Peyer's patch (tissue), 4 donors: ENCODE results near the gene SLC25A22. TPM values are rescaled to one million over a fixed set of nuclear protein-coding genes. Genes with fewer than 3 reads are reported as not detected.

Experiments used
- DNase-seq, 3 donors: peaks; one replicate each; pipeline ENCODE4 v3.0.0-alpha.2; 2017 to 2019
- H3K27ac ChIP-seq, 4 donors: fragments of 200-600 bp; sonication (generic); one replicate each; pipeline ENCODE4 v1.5.1; 2016 to 2019
- H3K27me3 ChIP-seq, 2 donors: fragments of 200-600 bp; sonication (generic); one replicate each; pipeline ENCODE4 v1.5.1; 2019
- H3K36me3 ChIP-seq, 3 donors: fragments of 200-600 bp; sonication (generic); one replicate each; pipeline ENCODE4 v1.5.1; 2016 to 2019
- H3K4me1 ChIP-seq, 4 donors: fragments of 200-600 bp; sonication (generic); one replicate each; pipeline ENCODE4 v1.5.1; 2016 to 2019
- H3K4me3 ChIP-seq, 4 donors: fragments of 200-600 bp; sonication (generic); 1 replicate in 3 of 4; 2 replicates in 1 of 4; pipeline ENCODE4 v1.5.1; 2016 to 2019; ENCODE audit warnings: mild to moderate bottlenecking in 1 of 4
- H3K9me3 ChIP-seq, 4 donors: fragments of 200-600 bp; sonication (generic); one replicate each; pipeline ENCODE4 v1.5.1; 2016 to 2019; ENCODE audit warnings: mild to moderate bottlenecking in 1 of 4
- CTCF ChIP-seq, 6 experiments: fragments of 450-650 bp in 4 of 6; fragments of 200-600 bp in 2 of 6; sonication (generic) in 1 of 6; IDR thresholded peaks; one replicate each; pipeline ENCODE4 v1.5.1; 2017 to 2019; ENCODE audit warnings: antibody characterized with exemption in 6 of 6, mild to moderate bottlenecking in 3 of 6, moderate library complexity in 1 of 6
- POLR2A ChIP-seq, 2 donors: fragments of 450-650 bp; IDR thresholded peaks; one replicate each; pipeline ENCODE4 v1.5.1; 2017; ENCODE audit warnings: antibody characterized with exemption in 2 of 2, mild to moderate bottlenecking in 2 of 2, moderate library complexity in 2 of 2
- total RNA-seq, 4 donors: library from RNA; depleted of rRNA; stranded (reverse); fragments of >200 nt; gene quantifications; one replicate each; pipeline ENCODE4 v1.1.0, GENCODE V29; 2016

The SLC25A22 gene
- total RNA-seq, 4 donors from 2014 or later: 14.2 to 22.0 (median 16.6) TPM

DNA sequence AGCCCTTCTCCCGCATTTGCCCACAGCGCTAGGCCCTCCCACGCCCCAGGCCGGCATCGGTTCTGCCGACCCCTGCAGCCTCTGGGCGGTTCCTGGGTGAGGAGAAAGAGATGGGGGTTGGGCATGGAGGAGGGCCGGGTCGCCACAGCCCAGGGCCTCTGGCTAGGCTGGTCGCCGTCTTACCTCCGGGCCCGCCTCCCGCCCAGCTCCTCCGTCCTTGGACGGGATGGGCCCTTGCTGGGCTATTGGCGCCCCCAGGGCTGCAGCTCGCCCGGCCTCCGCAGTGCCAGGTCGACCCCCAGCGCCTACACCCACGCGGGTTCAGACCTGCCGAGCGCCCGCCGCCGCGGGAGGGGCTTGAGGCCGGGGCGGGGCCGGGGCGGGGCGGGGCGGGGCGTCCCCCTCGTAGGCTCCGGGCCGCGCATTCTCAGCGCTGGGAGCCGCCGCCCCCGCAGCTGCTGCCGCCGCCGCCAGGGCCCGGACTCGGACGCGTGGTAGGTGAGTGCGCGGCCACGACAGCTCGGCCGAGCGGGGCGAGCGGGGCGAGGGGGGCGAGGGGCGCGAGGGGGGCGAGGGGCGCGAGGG lies 34.5 kb upstream of the SLC25A22 start, which contains the start of gene CD151:
Gene CD151, plus strand, starts transcription at position 424 of the 585 bp plus-strand sequence. CDS start 3,118 bp downstream, outside the sequence.
- peak in 2 of 3 donors; percentile 49 to 82 for DNase-seq
- Histone ChIP-seq H3K27ac (peak within 1 kb of the TSS; percentile 74 to 99 (median 93)), H3K27me3 (peaks cover 0 to 16% of the 10 kb centered on the region in 2 donors), H3K36me3 (peaks cover 0 to 14% (median 0%) of the 10 kb centered on the region in 3 donors), H3K9me3 (no peaks in the 10 kb centered on the region), H3K4me3 (peak within 1 kb of the TSS; percentile 54 to 90 (median 64)), H3K4me1 (peaks cover 16 to 75% (median 36%) of the 10 kb centered on the region in 4 donors)
- TF ChIP-seq POLR2A (IDR thresholded peaks at IDR 0.05) (no peak), CTCF (IDR thresholded peaks at IDR 0.05) (peak in 1 of 6 experiments; percentile 16)

DNA sequence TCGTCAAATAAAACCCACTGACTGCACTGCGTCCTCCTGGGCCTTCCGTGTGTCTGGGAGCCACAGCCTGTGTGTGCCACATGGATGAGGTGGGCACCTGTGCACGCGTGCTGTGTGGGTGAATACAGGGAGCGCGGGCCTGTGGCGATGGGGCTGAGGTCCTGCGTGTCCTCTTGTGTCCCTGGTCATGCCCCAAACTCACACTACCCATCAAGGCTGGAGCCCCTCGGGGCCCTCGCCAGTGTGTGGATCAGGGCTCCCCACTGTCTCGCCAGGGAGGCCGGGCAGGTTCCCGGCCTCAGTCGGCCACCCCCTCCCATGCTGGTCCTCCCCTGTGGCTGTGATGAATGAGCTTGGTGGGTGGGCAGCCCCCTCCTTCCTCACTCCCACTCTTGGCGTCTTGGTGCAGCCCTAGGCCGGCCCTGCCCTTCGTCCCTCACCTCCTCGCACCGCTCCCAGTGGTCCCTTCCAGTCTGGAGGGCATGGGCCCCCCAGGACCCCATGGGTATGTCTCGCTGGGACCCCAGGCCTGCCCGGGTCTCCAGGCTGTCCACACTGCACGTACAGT lies 34.0 kb upstream of the SLC25A22 start:
- peaks cover 16 to 75% (median 38%) of the 10 kb centered on the region in 4 donors for H3K4me1 ChIP-seq

GRCh38 chr11:831118-831864 lies 33.2 kb upstream of the SLC25A22 start:
- TF ChIP-seq CTCF (IDR thresholded peaks at IDR 0.05) (no peak), POLR2A (IDR thresholded peaks at IDR 0.05) (no peak)
- Histone ChIP-seq H3K27me3 (peaks cover 0 to 20% of the 10 kb centered on the region in 2 donors), H3K4me1 (peaks cover 17 to 82% (median 40%) of the 10 kb centered on the region in 4 donors), H3K27ac (peak overlapping the region in 1 of 4 donors; percentile 85), H3K9me3 (no peaks in the 10 kb centered on the region), H3K4me3 (peak overlapping the region in 2 of 4 donors; percentile 39 to 49), H3K36me3 (peaks cover 0 to under 1% (median 0%) of the 10 kb centered on the region in 3 donors)
- no peak for DNase-seq

More for the DNA sequence above, 34.0 kb upstream of the SLC25A22 start:
- Histone ChIP-seq H3K36me3 (peaks cover 0 to 8% (median 0%) of the 10 kb centered on the region in 3 donors), H3K27me3 (peaks cover 0 to 20% of the 10 kb centered on the region in 2 donors), H3K9me3 (no peaks in the 10 kb centered on the region), H3K27ac (peak overlapping the region in 3 of 4 donors; percentile 74 to 94 (median 92)), H3K4me3 (peak overlapping the region; percentile 54 to 90 (median 64))
- TF ChIP-seq POLR2A (IDR thresholded peaks at IDR 0.05): no peak
- no peak for TF ChIP-seq CTCF (IDR thresholded peaks at IDR 0.05)
- DNase-seq: no peak

DNA sequence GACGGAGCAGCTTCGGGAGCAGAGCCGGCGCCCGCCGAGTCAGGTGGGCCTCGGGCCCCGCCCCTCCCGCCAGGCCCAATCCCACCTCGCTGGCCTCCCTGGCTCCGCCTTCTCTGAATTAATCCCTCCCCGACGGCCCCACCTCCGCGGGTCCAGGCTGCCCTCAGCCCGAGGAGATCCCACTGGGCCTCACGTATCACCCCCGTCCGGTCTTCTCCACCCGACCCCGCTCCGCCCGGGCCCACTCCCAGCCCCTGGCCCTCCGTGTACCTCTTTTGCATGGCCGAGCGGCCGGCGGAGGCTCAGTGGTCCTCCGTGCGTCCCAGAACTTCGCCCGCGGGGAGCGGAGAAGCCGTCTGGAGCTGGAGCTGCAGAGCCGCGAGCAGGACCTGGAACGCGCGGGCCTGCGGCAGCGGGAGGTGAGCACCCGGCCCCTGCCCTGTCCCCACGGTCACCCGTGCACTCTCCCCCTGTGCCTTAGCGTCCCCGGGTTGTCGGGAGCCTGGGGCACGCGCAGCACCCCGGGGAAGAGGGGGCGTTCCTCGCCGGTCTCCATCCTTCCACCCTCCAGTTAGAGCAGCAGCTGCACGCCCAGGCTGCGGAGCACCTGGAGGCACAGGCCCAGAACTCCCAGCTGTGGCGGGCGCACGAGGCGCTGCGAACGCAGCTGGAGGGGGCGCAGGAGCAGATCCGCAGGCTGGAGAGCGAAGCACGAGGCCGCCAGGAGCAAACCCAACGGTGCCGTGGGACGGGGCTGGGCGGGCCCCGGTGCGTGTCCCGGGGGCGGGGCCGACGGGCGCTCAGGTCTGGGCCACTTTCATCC lies 32.4 kb upstream of the SLC25A22 start:
- Histone ChIP-seq H3K4me1 (peaks cover 23 to 90% (median 42%) of the 10 kb centered on the region in 4 donors), H3K4me3 (peak overlapping the region; percentile 33 to 49 (median 41)), H3K27ac (peak overlapping the region; percentile 11 to 85 (median 53)), H3K9me3 (no peaks in the 10 kb centered on the region), H3K27me3 (peaks cover 0 to 20% of the 10 kb centered on the region in 2 donors), H3K36me3 (peaks cover 0 to 2% (median 0%) of the 10 kb centered on the region in 3 donors)
- DNase-seq: peak; percentile 79 to 91 (median 84)
- TF ChIP-seq POLR2A (IDR thresholded peaks at IDR 0.05): no peak
- no peak for TF ChIP-seq CTCF (IDR thresholded peaks at IDR 0.05)
